ENCODE results near the gene KHNYN. TPM values are rescaled to one million over a fixed set of nuclear protein-coding genes. Genes with fewer than 3 reads are reported as not detected.

KHNYN gene
- total and polyA plus RNA-seq, 2 experiments from 2014 or later: 35.7 to 90.7 TPM

- H3K27me3 ChIP-seq: no peaks in the 10 kb centered on the region
- H3K27ac ChIP-seq: no peak overlapping the region
- H3K9me3 ChIP-seq (ENCODE audit: low read depth): no peaks in the 10 kb centered on the region
- peaks cover 38% of the 10 kb centered on the region for H3K36me3 ChIP-seq
- peaks cover 6% of the 10 kb centered on the region for H3K4me1 ChIP-seq (ENCODE audit: low read depth)
- no peak for DNase-seq (ENCODE audit: low read depth in 1 of 2, low spot score in 1 of 2)
- TF ChIP-seq CTCF (IDR thresholded peaks at IDR 0.05; ENCODE audit: low read depth, low read length): no peak
- no peak overlapping the region for H3K4me3 ChIP-seq
Measured at GRCh38 chr14:24435192-24435810, 5.5 kb downstream of the KHNYN start.

- no peak overlapping the region for H3K27ac ChIP-seq
Measured at GRCh38 chr14:24435998-24436354, 6.2 kb downstream of the KHNYN start.

GRCh38 chr14:24436355-24437019, 6.7 kb downstream of the KHNYN start:
- no peak overlapping the region for H3K4me3 ChIP-seq
- H3K9me3 ChIP-seq (ENCODE audit: low read depth): no peaks in the 10 kb centered on the region
- peak; percentile 74 for TF ChIP-seq CTCF (IDR thresholded peaks at IDR 0.05; ENCODE audit: low read depth, low read length)
- peak; percentile 62 to 84 for DNase-seq (ENCODE audit: low read depth in 1 of 2, low spot score in 1 of 2)
- no peak overlapping the region for H3K27ac ChIP-seq
- H3K27me3 ChIP-seq: no peaks in the 10 kb centered on the region
- peaks cover under 1% of the 10 kb centered on the region for H3K4me1 ChIP-seq (ENCODE audit: low read depth)
- H3K36me3 ChIP-seq: peaks cover 41% of the 10 kb centered on the region

More at GRCh38 chr14:24435998-24436354, 6.2 kb downstream of the KHNYN start:
- no peak overlapping the region for H3K4me3 ChIP-seq
- peaks cover 4% of the 10 kb centered on the region for H3K4me1 ChIP-seq (ENCODE audit: low read depth)
- H3K27me3 ChIP-seq: no peaks in the 10 kb centered on the region
- no peaks in the 10 kb centered on the region for H3K9me3 ChIP-seq (ENCODE audit: low read depth)
- TF ChIP-seq CTCF (IDR thresholded peaks at IDR 0.05; ENCODE audit: low read depth, low read length): no peak
- DNase-seq (ENCODE audit: low read depth in 1 of 2, low spot score in 1 of 2): no peak
- peaks cover 41% of the 10 kb centered on the region for H3K36me3 ChIP-seq

GRCh38 chr14:24437020-24437735, 7.4 kb downstream of the KHNYN start:
- no peak overlapping the region for H3K27ac ChIP-seq
- peaks cover 5% of the 10 kb centered on the region for H3K4me1 ChIP-seq (ENCODE audit: low read depth)
- H3K27me3 ChIP-seq: no peaks in the 10 kb centered on the region
- no peak overlapping the region for H3K4me3 ChIP-seq
- no peak for DNase-seq (ENCODE audit: low read depth in 1 of 2, low spot score in 1 of 2)
- TF ChIP-seq CTCF (IDR thresholded peaks at IDR 0.05; ENCODE audit: low read depth, low read length): no peak
- H3K36me3 ChIP-seq: peaks cover 41% of the 10 kb centered on the region
- no peaks in the 10 kb centered on the region for H3K9me3 ChIP-seq (ENCODE audit: low read depth)

DNA sequence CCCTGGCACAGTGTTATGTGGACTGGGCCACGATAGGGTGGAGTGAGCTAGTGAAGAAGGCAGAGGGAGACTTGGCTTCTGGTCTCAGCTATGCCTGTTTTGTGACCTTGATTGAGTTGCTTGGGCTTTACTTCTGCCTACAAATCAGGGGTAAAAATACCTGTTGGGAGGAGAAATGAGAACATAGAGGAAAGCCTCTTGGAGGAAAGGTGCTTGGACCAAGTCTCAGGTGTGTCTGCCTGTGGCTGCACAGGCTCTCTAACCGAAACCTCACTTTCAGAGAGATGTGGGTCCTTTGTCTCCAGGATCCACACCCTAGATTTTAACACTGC, 7.9 kb downstream of the KHNYN start:
- H3K9me3 ChIP-seq (ENCODE audit: low read depth): no peaks in the 10 kb centered on the region
- peaks cover 5% of the 10 kb centered on the region for H3K4me1 ChIP-seq (ENCODE audit: low read depth)
- no peak for DNase-seq (ENCODE audit: low read depth in 1 of 2, low spot score in 1 of 2)
- H3K4me3 ChIP-seq: no peak overlapping the region
- H3K36me3 ChIP-seq: peaks cover 38% of the 10 kb centered on the region
- no peak overlapping the region for H3K27ac ChIP-seq
- H3K27me3 ChIP-seq: no peaks in the 10 kb centered on the region
- no peak for TF ChIP-seq CTCF (IDR thresholded peaks at IDR 0.05; ENCODE audit: low read depth, low read length)
